ENCODE measurements around the gene ZNF609. TPM values are rescaled to one million over a fixed set of nuclear protein-coding genes. Genes with fewer than 3 reads are reported as not detected.

ZNF609 gene
- polyA plus RNA-seq, 1 experiment = 28.9 TPM

- no peak overlapping the region for H3K27ac ChIP-seq (ENCODE audit: low read depth, low read length)
- no peak for DNase-seq (ENCODE audit: low read depth, low spot score)
- ChIA-PET POLR2A (no interaction called here), CTCF (no interaction called here)
- TF ChIP-seq, protein P1, sequence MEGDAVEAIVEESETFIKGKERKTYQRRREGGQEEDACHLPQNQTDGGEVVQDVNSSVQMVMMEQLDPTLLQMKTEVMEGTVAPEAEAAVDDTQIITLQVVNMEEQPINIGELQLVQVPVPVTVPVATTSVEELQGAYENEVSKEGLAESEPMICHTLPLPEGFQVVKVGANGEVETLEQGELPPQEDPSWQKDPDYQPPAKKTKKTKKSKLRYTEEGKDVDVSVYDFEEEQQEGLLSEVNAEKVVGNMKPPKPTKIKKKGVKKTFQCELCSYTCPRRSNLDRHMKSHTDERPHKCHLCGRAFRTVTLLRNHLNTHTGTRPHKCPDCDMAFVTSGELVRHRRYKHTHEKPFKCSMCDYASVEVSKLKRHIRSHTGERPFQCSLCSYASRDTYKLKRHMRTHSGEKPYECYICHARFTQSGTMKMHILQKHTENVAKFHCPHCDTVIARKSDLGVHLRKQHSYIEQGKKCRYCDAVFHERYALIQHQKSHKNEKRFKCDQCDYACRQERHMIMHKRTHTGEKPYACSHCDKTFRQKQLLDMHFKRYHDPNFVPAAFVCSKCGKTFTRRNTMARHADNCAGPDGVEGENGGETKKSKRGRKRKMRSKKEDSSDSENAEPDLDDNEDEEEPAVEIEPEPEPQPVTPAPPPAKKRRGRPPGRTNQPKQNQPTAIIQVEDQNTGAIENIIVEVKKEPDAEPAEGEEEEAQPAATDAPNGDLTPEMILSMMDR (IDR thresholded peaks at IDR 0.05; ENCODE audit: low read depth, low read length) = no peak
- H3K27me3 ChIP-seq (ENCODE audit: control insufficient read depth, insufficient read depth, low read length) = no peaks in the 10 kb centered on the region
- H3K9me3 ChIP-seq (ENCODE audit: control insufficient read depth, insufficient read depth, low read length) = no peaks in the 10 kb centered on the region
- no peak overlapping the region for H3K4me3 ChIP-seq (ENCODE audit: low read depth, low read length)
Measured at GRCh38 chr15:64617727-64618126, 157.3 kb downstream of the ZNF609 start.

GRCh38 chr15:64618138-64618537 lies 157.8 kb downstream of the ZNF609 start:
- Histone ChIP-seq H3K27ac (ENCODE audit: low read depth, low read length) (no peak overlapping the region), H3K4me3 (ENCODE audit: low read depth, low read length) (no peak overlapping the region), H3K27me3 (ENCODE audit: control insufficient read depth, insufficient read depth, low read length) (no peaks in the 10 kb centered on the region), H3K9me3 (ENCODE audit: control insufficient read depth, insufficient read depth, low read length) (no peaks in the 10 kb centered on the region)
- ChIA-PET CTCF (no interaction called here), POLR2A (no interaction called here)
- no peak for DNase-seq (ENCODE audit: low read depth, low spot score)
- TF ChIP-seq, protein P1 (IDR thresholded peaks at IDR 0.05; ENCODE audit: low read depth, low read length) = no peak

- Histone ChIP-seq H3K4me3 (ENCODE audit: low read depth, low read length) (no peak overlapping the region), H3K9me3 (ENCODE audit: control insufficient read depth, insufficient read depth, low read length) (no peaks in the 10 kb centered on the region), H3K27ac (ENCODE audit: low read depth, low read length) (no peak overlapping the region), H3K27me3 (ENCODE audit: control insufficient read depth, insufficient read depth, low read length) (no peaks in the 10 kb centered on the region)
- POLR2A ChIA-PET = no interaction called here
- TF ChIP-seq, protein P1 (IDR thresholded peaks at IDR 0.05; ENCODE audit: low read depth, low read length) = no peak
- no peak for DNase-seq (ENCODE audit: low read depth, low spot score)
- CTCF ChIA-PET = no interaction called here
Measured at GRCh38 chr15:64618540-64618939, 158.2 kb downstream of the ZNF609 start.

DNA sequence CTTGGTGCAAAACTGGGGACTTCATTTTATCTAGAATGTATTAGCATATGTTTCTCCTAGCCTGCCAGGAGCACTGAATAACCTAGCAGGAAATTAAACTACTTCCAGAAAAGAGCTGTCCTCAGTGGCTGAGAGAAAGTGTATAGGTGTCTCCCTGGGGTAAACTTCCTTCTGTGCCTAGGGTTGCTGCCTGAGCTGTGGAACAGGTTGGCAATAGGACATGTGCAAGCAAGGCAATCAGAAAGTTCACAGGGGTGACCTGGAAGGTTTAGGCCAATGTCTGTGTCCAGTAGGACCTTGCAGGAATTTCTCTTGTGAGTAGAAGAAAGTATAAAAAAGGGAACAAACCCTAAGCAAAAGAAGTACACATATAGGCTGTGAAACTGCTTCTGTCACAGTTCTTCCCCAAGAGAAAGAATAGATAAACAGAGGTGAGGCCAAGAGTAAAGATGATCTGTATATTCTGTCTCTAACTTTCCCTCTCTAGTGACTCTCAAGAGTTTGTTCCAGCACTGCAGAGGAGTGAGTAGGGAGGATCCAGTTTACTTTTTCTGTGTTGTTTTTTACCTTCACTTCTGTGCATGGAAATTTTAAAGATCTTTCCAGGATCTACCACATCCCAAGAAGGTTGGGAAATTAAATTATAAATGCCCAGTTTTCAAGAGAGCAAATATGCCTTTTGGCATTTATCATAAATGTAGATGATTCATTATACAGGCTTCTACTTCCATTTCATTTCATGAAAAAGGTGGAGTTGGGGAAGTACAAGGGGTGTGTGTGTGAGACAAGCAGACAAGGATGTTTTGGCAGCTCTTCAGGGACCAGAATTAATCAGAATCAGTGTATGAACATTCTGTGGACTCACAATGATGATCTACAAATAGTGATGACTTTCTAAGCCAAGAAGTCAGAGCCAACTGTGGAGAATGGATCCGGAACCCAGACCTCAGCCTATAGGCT lies 159.8 kb downstream of the ZNF609 start:
- Histone ChIP-seq H3K27ac (ENCODE audit: low read depth, low read length) (no peak overlapping the region), H3K27me3 (ENCODE audit: control insufficient read depth, insufficient read depth, low read length) (no peaks in the 10 kb centered on the region), H3K9me3 (ENCODE audit: control insufficient read depth, insufficient read depth, low read length) (no peaks in the 10 kb centered on the region), H3K4me3 (ENCODE audit: low read depth, low read length) (no peak overlapping the region)
- TF ChIP-seq, protein P1 (IDR thresholded peaks at IDR 0.05; ENCODE audit: low read depth, low read length) = no peak
- ChIA-PET CTCF (no interaction called here), POLR2A (interaction anchor here (0.7 kb wide), 1 partner anchor 83 kb away, joined by 3 read pairs; no protein-coding TSS in a partner anchor)
- no peak for DNase-seq (ENCODE audit: low read depth, low spot score)

- no peak for DNase-seq (ENCODE audit: low read depth, low spot score)
- TF ChIP-seq, protein P1 (IDR thresholded peaks at IDR 0.05; ENCODE audit: low read depth, low read length) = no peak
- POLR2A ChIA-PET = no interaction called here
- CTCF ChIA-PET = no interaction called here
- H3K4me3 ChIP-seq (ENCODE audit: low read depth, low read length) = no peak overlapping the region
- H3K27me3 ChIP-seq (ENCODE audit: control insufficient read depth, insufficient read depth, low read length) = no peaks in the 10 kb centered on the region
- H3K9me3 ChIP-seq (ENCODE audit: control insufficient read depth, insufficient read depth, low read length) = no peaks in the 10 kb centered on the region
- no peak overlapping the region for H3K27ac ChIP-seq (ENCODE audit: low read depth, low read length)
Measured at GRCh38 chr15:64621056-64621455, 160.7 kb downstream of the ZNF609 start.
